HG02588 (cell line): Measurements from ENCODE around the gene TLK1.

Experiments used
- ATAC-seq: cut with Tn5 transposase; IDR thresholded peaks from one replicate; pipeline ENCODE4 v1.9.1; 2021; ENCODE audit warnings: mild to moderate bottlenecking, moderate library complexity; ENCODE audit not compliant: unreplicated experiment

TLK1 gene

DNA sequence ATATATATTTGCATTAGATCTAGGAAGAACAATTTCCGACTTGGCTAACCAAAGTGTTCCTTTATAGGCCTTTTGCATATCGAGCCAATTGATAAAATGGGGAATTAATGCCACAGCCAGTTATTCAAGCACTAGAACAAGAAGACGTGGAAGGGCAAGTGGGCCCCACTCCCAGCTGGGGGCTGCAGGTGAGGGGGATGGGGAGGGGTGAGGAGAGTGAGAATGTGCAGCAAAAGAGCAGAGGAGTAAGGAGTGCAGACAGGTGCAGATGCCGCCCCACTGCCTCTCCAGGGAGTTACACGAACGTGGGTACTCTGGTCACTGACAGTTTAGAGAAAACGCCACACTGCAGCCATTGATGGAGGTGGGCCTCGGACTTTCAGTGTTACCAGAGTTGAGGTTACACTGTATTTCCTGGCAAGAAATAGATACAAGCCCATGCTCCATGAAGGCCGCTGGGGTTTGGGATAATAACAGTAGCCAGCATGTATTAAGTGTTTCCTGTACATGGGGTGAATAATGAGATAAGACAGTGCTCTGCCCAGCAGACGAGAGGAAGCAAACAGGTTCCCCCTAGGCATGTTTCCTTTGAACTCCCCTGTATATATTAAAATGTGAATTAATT lies 190.7 kb downstream of the TLK1 start:
- no peak for ATAC-seq

DNA sequence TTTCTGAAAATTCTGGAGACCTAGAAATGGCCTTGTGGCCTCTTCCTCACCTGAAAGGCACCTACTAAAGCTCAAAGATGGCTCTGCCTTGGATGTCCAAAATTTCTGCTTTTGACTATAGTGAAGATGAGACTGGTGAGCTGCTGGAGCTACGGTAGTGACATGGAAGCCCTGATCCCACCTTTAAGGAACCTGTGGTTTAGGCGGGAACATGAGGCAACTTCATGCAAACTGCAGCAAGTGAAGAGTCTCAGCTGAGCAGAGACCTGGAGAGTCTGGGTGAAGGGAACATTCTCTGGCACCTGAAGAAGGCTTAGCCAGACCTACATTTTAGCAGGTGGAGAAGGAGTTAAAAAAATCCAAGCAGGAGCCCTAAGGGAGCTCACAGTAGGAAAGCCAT lies 191.7 kb downstream of the TLK1 start:
- ATAC-seq: no peak

- no peak for ATAC-seq
Observed at GRCh38 chr2:170968205-170969003, 192.3 kb downstream of the TLK1 start.

- ATAC-seq: no peak
Observed at GRCh38 chr2:170967553-170967952, 193.1 kb downstream of the TLK1 start.

DNA sequence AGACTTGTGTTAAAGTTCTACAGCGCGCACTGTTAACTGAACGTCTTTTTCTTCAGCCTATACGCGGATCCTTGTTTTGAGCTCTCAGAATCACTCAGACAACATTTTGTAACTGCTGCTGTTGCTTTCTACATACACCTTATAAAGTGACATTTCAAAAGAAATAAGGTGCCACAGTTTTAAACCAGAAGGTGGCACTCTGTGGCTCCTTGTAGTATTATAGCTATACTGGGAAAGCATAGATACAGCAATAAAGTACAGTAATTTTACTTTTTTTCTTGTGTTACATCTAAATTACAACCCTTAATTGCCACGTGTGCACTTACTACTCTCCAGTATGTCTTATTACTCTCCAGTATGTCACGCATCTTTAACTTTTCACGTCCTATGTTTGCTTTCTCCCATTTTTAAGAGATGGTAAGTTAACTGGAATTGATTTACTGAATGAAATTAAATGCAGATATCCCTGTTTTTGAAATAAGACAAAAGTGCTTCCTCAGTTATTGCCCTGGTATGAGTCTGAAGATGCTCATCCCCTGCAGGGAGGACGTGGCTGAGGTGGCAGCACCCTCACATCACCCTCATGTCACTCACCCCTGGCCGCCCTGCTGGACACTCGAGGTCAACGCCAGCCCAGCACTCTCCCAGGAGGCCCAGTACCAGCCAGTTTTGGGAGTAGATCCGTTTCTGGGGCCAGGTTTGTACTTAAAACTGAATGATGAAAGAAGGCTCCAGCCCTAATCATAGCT lies 193.9 kb downstream of the TLK1 start:
- no peak for ATAC-seq

GRCh38 chr2:170965446-170966225 lies 195.1 kb downstream of the TLK1 start:
- no peak for ATAC-seq

DNA sequence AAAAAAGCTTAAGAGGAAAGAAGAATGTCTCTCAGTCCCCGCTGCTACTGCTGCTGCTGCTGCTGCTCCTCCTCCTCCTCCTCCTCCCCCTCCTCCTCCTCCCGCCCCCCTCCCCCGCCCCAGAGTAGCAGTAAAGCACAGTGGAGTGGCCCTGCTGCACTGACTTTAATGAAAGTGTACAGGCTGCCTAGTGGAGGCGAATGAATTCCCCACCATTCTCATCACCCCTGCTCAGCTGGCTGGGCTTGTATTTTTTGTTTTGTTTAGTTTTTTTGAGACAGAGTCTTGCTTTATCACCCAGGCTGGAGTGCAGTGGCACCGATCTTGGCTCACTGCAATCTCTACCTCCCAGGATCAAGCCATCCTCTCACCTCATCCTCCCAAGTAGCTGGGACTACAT lies 197.3 kb downstream of the TLK1 start:
- no peak for ATAC-seq

- no peak for ATAC-seq
Observed at GRCh38 chr2:170953941-170954340, 206.8 kb downstream of the TLK1 start.

- ATAC-seq: peak; percentile 68
Observed at GRCh38 chr2:170950221-170950761, 210.4 kb downstream of the TLK1 start.

DNA sequence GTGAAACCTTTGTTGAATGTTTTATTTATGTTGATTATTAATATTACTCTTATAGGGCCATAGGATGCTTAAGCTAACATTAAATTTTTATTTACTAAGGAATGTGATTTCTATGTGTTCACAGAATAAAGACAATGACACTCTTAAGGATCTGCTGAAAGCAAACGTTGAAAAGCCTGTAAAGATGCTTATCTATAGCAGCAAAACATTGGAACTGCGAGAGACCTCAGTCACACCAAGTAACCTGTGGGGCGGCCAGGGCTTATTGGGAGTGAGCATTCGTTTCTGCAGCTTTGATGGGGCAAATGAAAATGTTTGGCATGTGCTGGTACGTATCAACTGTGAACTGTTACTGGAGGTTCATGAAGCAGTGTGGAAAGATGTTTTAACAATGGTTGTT lies 211.3 kb downstream of the TLK1 start:
- ATAC-seq: no peak

DNA sequence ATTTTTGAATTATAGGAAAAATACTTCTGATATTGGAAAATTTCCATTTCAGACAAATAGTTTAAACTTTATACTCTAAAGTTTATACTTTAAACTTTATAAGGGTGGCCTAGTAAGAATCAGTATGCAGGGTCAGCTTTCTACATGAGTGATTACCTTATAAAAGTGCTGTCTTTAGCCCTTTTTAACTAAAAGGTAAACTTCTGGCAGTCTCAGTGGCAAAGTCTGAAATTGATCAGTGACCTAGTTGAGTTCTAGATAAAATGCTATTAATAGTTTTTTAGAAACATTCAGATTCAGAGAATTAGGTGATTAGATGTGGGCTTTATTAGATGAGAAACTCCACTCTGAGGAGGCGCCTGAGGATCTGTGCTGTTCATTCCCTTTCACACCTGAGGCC lies 216.1 kb downstream of the TLK1 start:
- no peak for ATAC-seq

- ATAC-seq: no peak
Observed at GRCh38 chr2:170943596-170943995, 217.1 kb downstream of the TLK1 start.

DNA sequence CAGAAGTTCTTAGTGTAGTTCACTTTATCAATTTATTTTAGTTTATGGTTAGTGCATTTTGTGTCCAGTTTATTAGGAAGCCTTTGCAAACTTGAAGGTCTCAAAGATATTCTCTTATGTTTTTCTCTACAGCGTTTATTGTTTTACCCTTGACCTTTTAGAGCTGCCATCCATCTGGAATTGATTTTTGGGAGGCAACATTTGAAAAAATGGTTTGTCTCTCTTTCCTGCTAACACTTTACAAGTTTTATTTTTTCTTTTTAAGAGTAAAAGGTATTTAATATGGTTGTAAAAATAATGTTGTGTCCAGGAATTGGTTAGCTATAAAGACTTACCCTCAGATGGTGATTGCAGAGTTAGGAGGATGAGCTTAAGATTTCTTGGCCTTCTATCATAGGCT lies 217.7 kb downstream of the TLK1 start:
- ATAC-seq: no peak

DNA sequence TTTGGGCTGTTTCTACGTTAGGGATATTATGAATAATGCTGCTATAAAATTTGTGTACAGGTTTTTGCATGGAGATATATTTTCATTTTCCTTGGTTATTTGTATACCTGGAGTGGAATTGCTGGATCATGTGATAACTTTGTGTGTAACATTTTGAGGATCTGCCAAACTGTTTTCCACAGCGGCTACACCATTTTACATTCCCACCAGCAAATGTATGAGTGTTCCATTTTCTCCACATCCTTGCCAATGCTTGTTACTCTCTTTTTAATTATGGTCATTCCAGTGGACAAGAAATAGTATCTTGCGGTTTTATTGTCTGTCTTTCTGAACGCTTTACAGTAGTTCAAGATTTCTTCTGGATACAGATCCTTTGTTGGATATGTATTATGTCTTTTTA lies 218.1 kb downstream of the TLK1 start:
- ATAC-seq: no peak
